HCT116 (cell line): ENCODE results near the gene IL1R1. TPM values are rescaled to one million over a fixed set of nuclear protein-coding genes. Genes with fewer than 3 reads are reported as not detected.

Experiments used
- ATAC-seq: fragments of 200-7000 bp; cut with Tn5 transposase; 2 replicates; pipeline ENCODE4 v1.9.1; 2020; ENCODE audit warnings: mild to moderate bottlenecking, moderate library complexity
- BruUV-seq: library from RNA; stranded (reverse); fragments of 400-500 nt; replicated peaks from 2 replicates; lab custom pipeline; 2021; lab: Mats Ljungman, UMichigan
- CTCF ChIA-PET: fragments of 300-600 bp; sonication (Branson Sonifier 250); formaldehyde crosslinking; loops from one replicate; lab custom pipeline; 2021; ENCODE audit warnings: antibody characterized with exemption; lab: Charles Lee
- POLR2A ChIA-PET: fragments of 300-600, 350-600 bp; sonication (Branson Sonifier 250); formaldehyde crosslinking; loops from one replicate; lab custom pipeline; 2021; ENCODE audit warnings: antibody characterized with exemption; lab: Charles Lee
- RAD21 ChIA-PET, 2 experiments: fragments of 300-600 bp; sonication (Branson Sonifier 250); formaldehyde crosslinking; loops; one replicate each; lab custom pipeline; 2023; ENCODE audit warnings: low total read pairs in 2 of 2; ENCODE audit not compliant: uncharacterized antibody in 2 of 2, unreplicated experiment in 2 of 2, low non-redundant PET in 1 of 2; lab: Charles Lee
- DNase-seq: peaks from one replicate; pipeline ENCODE4 v3.0.0-alpha.2; 2010; ENCODE audit warnings: low read depth, low spot score
- H2AFZ ChIP-seq: fragments of 200-600 bp; shearing (Covaris generic), sonication (generic); 2 replicates; pipeline ENCODE4 v1.6.1; 2017; ENCODE audit warnings: low read depth, mixed run types, mixed read lengths, antibody characterized with exemption, low read length; ENCODE audit not compliant: poor library complexity, severe bottlenecking
- H3K27ac ChIP-seq: 2 replicates; pipeline ENCODE4 v1.5.1; 2012; ENCODE audit warnings: low read depth, low read length
- H3K27me3 ChIP-seq: fragments of 200-600 bp; sonication (generic); 2 replicates; pipeline ENCODE4 v1.6.1; 2016; ENCODE audit warnings: mixed run types, low read length, mixed read lengths; ENCODE audit not compliant: insufficient read depth
- H3K36me3 ChIP-seq, 2 experiments: fragments of 200-500 bp in 1 of 2; fragments of 200-600 bp in 1 of 2; sonication (Bioruptor generic) in 1 of 2; sonication (generic) in 1 of 2; 2 replicates each; pipeline versions ENCODE4 v1.5.1 to v1.6.1; 2014 to 2016; ENCODE audit warnings: low read length in 2 of 2, inconsistent platforms in 1 of 2, mixed read lengths in 1 of 2, mixed run types in 1 of 2; ENCODE audit not compliant: insufficient read depth in 2 of 2, control insufficient read depth in 1 of 2
- H3K4me1 ChIP-seq, 2 experiments: fragments of 200-600 bp in 1 of 2; sonication (generic) in 1 of 2; 2 replicates each; pipeline versions ENCODE4 v1.5.1 to v1.6.1; 2012 to 2017; ENCODE audit warnings: low read length in 2 of 2, inconsistent platforms in 1 of 2, mild to moderate bottlenecking in 1 of 2, mixed read lengths in 1 of 2, mixed run types in 1 of 2, moderate library complexity in 1 of 2; ENCODE audit not compliant: insufficient read depth in 2 of 2, control insufficient read depth in 1 of 2
- H3K4me2 ChIP-seq: fragments of 200-600 bp; sonication (generic); 2 replicates; pipeline ENCODE4 v1.6.1; 2017; ENCODE audit warnings: mixed run types, low read length, mixed read lengths
- H3K4me3 ChIP-seq, 2 experiments: fragments of 200-600 bp in 1 of 2; sonication (generic) in 1 of 2; replicated peaks in 1 of 2; 2 replicates each; pipeline ENCODE4 v1.5.1; 2011 to 2016; ENCODE audit warnings: low read length in 2 of 2, control low read depth in 1 of 2, low read depth in 1 of 2, mild to moderate bottlenecking in 1 of 2, mixed read lengths in 1 of 2, mixed run types in 1 of 2
- H3K79me2 ChIP-seq: fragments of 200-600 bp; sonication (generic); 2 replicates; pipeline ENCODE4 v1.6.1; 2017; ENCODE audit warnings: mild to moderate bottlenecking, mixed run types, low read length, moderate library complexity, mixed read lengths; ENCODE audit not compliant: insufficient read depth
- H3K9ac ChIP-seq: fragments of 200-600 bp; sonication (generic); 2 replicates; pipeline ENCODE4 v1.6.1; 2016; ENCODE audit warnings: low read length, mixed read lengths
- H3K9me2 ChIP-seq: fragments of 200-600 bp; sonication (generic), shearing (Covaris generic); 2 replicates; pipeline ENCODE4 v1.6.1; 2017; ENCODE audit warnings: mixed run types, mild to moderate bottlenecking, moderate library complexity; ENCODE audit not compliant: insufficient read depth
- H3K9me3 ChIP-seq, 2 experiments: fragments of 200-500 bp in 1 of 2; fragments of 200-600 bp in 1 of 2; sonication (Bioruptor generic) in 1 of 2; sonication (generic) in 1 of 2; 2 replicates each; pipeline ENCODE4 v1.6.1; 2014 to 2017; ENCODE audit warnings: low read length in 2 of 2, mixed read lengths in 2 of 2, inconsistent platforms in 1 of 2, low read depth in 1 of 2, mild to moderate bottlenecking in 1 of 2, mixed run types in 1 of 2, moderate library complexity in 1 of 2; ENCODE audit not compliant: control insufficient read depth in 1 of 2, insufficient read depth in 1 of 2
- H4K20me1 ChIP-seq: fragments of 200-600 bp; sonication (generic), shearing (Covaris generic); 2 replicates; pipeline ENCODE4 v1.6.1; 2017; ENCODE audit warnings: mixed run types, mild to moderate bottlenecking, moderate library complexity; ENCODE audit not compliant: insufficient read depth
- ATF3 ChIP-seq: IDR thresholded peaks from 2 replicates; pipeline ENCODE4 v1.6.1; 2012
- CEBPB ChIP-seq: IDR thresholded peaks from 2 replicates; pipeline ENCODE4 v1.6.1; 2012; ENCODE audit warnings: low read depth
- EGR1 ChIP-seq: IDR thresholded peaks from 2 replicates; pipeline ENCODE4 v1.6.1; 2012; ENCODE audit warnings: low read depth
- EZH2phosphoT487 ChIP-seq: fragments of 200-600 bp; IDR thresholded peaks from 2 replicates; pipeline ENCODE4 v1.6.1; 2018; ENCODE audit warnings: antibody characterized with exemption, borderline replicate concordance
- MAX ChIP-seq: IDR thresholded peaks from 2 replicates; pipeline ENCODE4 v1.6.1; 2012
- POLR2A ChIP-seq: IDR thresholded peaks from 2 replicates; pipeline ENCODE4 v1.7.0; 2011; ENCODE audit warnings: borderline replicate concordance; ENCODE audit not compliant: insufficient read depth, insufficient read length; ENCODE audit errors: extremely low read depth
- POLR2AphosphoS5 ChIP-seq: IDR thresholded peaks from 2 replicates; pipeline ENCODE4 v1.6.1; 2011; ENCODE audit warnings: mild to moderate bottlenecking, low read depth, low read length, moderate library complexity
- SIN3A ChIP-seq: IDR thresholded peaks from 2 replicates; pipeline ENCODE4 v1.6.1; 2012; ENCODE audit warnings: low read depth
- ZFX ChIP-seq: fragments of 450-650 bp; IDR thresholded peaks from 2 replicates; pipeline ENCODE4 v1.6.1; 2017
- intact Hi-C: fragments of 100-400 bp; cut with micrococcal nuclease; formaldehyde crosslinking; loops from 2 replicates; pipeline ENCODE4 v1.10.0; 2022
- total RNA-seq: library from RNA; stranded (reverse); gene quantifications from one replicate; pipeline ENCODE4 v1.2.1, GENCODE V29; 2021; ENCODE audit not compliant: unreplicated experiment
- TF ChIP-seq, protein P1 (sequence below): IDR thresholded peaks from 2 replicates; pipeline ENCODE4 v1.6.1; 2012; ENCODE audit warnings: low read depth

IL1R1 gene
- total RNA-seq, 1 experiment from 2014 or later = 5.3 TPM

DNA sequence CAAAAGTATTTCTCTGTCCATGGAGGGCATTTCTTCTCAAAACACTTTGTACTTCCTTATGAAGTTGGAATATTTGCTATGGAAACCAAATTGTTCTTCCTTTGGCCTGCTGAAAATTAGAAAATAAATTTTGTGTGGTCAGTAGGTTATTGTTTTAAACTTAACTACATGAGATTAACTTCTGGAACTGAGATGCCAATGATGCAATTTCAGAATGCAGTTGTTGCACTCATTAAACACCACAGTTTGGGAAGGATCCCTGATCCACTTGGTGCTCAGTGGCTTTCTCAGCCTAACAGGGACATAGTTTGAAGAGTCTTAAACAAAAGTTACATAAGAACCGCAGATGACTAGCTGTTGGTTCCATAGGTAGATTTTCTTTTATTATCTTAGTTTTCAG, 23.3 kb upstream of the IL1R1 start:
- Histone ChIP-seq H3K27me3 (no peaks in the 10 kb centered on the region), H3K9ac (no peak overlapping the region), H3K4me3 (no peak overlapping the region), H3K36me3 (no peaks in the 10 kb centered on the region), H3K4me1 (no peaks in the 10 kb centered on the region), H2AFZ (no peak overlapping the region), H3K79me2 (no peaks in the 10 kb centered on the region), H3K9me2 (no peaks in the 10 kb centered on the region), H4K20me1 (no peaks in the 10 kb centered on the region), H3K4me2 (no peak overlapping the region), H3K27ac (no peak overlapping the region), H3K9me3 (no peaks in the 10 kb centered on the region)
- no TSS peak for BruUV-seq
- ChIA-PET POLR2A (no interaction called here), CTCF (no interaction called here), RAD21 (no interaction called here)
- intact Hi-C loops = no loop called here
- ATAC-seq (no peak), DNase-seq (no peak)
- TF ChIP-seq EZH2phosphoT487 (no peak), POLR2A (no peak), EGR1 (no peak), CEBPB (no peak), MAX (no peak), ZFX (no peak), POLR2AphosphoS5 (no peak), SIN3A (no peak), ATF3 (no peak)
- TF ChIP-seq, protein P1, sequence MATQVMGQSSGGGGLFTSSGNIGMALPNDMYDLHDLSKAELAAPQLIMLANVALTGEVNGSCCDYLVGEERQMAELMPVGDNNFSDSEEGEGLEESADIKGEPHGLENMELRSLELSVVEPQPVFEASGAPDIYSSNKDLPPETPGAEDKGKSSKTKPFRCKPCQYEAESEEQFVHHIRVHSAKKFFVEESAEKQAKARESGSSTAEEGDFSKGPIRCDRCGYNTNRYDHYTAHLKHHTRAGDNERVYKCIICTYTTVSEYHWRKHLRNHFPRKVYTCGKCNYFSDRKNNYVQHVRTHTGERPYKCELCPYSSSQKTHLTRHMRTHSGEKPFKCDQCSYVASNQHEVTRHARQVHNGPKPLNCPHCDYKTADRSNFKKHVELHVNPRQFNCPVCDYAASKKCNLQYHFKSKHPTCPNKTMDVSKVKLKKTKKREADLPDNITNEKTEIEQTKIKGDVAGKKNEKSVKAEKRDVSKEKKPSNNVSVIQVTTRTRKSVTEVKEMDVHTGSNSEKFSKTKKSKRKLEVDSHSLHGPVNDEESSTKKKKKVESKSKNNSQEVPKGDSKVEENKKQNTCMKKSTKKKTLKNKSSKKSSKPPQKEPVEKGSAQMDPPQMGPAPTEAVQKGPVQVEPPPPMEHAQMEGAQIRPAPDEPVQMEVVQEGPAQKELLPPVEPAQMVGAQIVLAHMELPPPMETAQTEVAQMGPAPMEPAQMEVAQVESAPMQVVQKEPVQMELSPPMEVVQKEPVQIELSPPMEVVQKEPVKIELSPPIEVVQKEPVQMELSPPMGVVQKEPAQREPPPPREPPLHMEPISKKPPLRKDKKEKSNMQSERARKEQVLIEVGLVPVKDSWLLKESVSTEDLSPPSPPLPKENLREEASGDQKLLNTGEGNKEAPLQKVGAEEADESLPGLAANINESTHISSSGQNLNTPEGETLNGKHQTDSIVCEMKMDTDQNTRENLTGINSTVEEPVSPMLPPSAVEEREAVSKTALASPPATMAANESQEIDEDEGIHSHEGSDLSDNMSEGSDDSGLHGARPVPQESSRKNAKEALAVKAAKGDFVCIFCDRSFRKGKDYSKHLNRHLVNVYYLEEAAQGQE = no peak
